NCI-H187 treated with DMSO at 0.1 percent for 48 hours (cell line): Measurements from ENCODE around the gene LRATD1.
"Not testable (repeated sequence)": the region's sequence is repeated elsewhere in the genome, so short reads cannot be mapped to it uniquely, and the experiment has no call there.

Experiments used
- DNase-seq: peaks from one replicate; lab custom pipeline; 2025; lab: John Stamatoyannopoulos, UW

Gene LRATD1

GRCh38 chr2:14632133-14632936, at the start of gene LRATD1:
LRATD1 (plus strand) TSS chr2:14632717; CDS start chr2:14633980, 1,263 bp downstream.
- peak; percentile 85 for DNase-seq

- no peak for DNase-seq
These were observed 49.5 kb upstream of the LRATD1 start for GRCh38 chr2:14583059-14583458.

GRCh38 chr2:14583802-14584201, 48.7 kb upstream of the LRATD1 start:
- DNase-seq = no peak

- no peak for DNase-seq
These were observed 45.4 kb upstream of the LRATD1 start for GRCh38 chr2:14587119-14587518.

- no peak for DNase-seq
These were observed 31.3 kb upstream of the LRATD1 start for GRCh38 chr2:14601156-14601770.

GRCh38 chr2:14602309-14602708, 30.2 kb upstream of the LRATD1 start:
- no peak for DNase-seq

- no peak for DNase-seq
These were observed 28.8 kb upstream of the LRATD1 start for GRCh38 chr2:14603676-14604075.

- DNase-seq = no peak
These were observed 24.3 kb upstream of the LRATD1 start for GRCh38 chr2:14608245-14608644.

GRCh38 chr2:14614017-14614416, 18.5 kb upstream of the LRATD1 start:
- no peak for DNase-seq

- no peak for DNase-seq
These were observed 17.4 kb upstream of the LRATD1 start for GRCh38 chr2:14615121-14615520.

- DNase-seq = no peak
These were observed 16.8 kb upstream of the LRATD1 start for GRCh38 chr2:14615760-14616159.

- no peak for DNase-seq
These were observed 16.2 kb upstream of the LRATD1 start for GRCh38 chr2:14616342-14616741.

- no peak for DNase-seq
These were observed 15.6 kb upstream of the LRATD1 start for GRCh38 chr2:14616950-14617349.

GRCh38 chr2:14619441-14619840, 13.1 kb upstream of the LRATD1 start:
- no peak for DNase-seq

- no peak for DNase-seq
These were observed 11.4 kb upstream of the LRATD1 start for GRCh38 chr2:14621114-14621513.

- DNase-seq = no peak
These were observed 10.5 kb upstream of the LRATD1 start for GRCh38 chr2:14621906-14622549.

GRCh38 chr2:14622550-14622939, 10.0 kb upstream of the LRATD1 start:
- DNase-seq = not testable (repeated sequence)

- DNase-seq = no peak
These were observed 9.3 kb upstream of the LRATD1 start for GRCh38 chr2:14623237-14623636.

GRCh38 chr2:14626873-14627272, 5.6 kb upstream of the LRATD1 start:
- DNase-seq = peak; percentile 95

GRCh38 chr2:14628901-14629300, 3.6 kb upstream of the LRATD1 start:
- DNase-seq = no peak

GRCh38 chr2:14631406-14632040, 994 bp upstream of the LRATD1 start:
- no peak for DNase-seq

GRCh38 chr2:14633061-14633460, 544 bp downstream of the LRATD1 start:
- DNase-seq = no peak
